Neural cell (in vitro differentiated cells): ENCODE results near the gene PRKCA. TPM values are rescaled to one million over a fixed set of nuclear protein-coding genes. Genes with fewer than 3 reads are reported as not detected.

Experiments
- H2AFZ ChIP-seq: fragments of 200-600, 300-800 bp; sonication (generic), shearing (Covaris generic); 2 replicates; pipeline ENCODE4 v1.6.0; 2014; ENCODE audit warnings: low read depth, mild to moderate bottlenecking, antibody characterized with exemption, low read length, moderate library complexity
- H3F3A ChIP-seq: fragments of 200-600 bp; shearing (Covaris generic); 2 replicates; pipeline ENCODE4 v1.6.1; 2016; ENCODE audit warnings: mild to moderate bottlenecking, moderate library complexity, mixed read lengths, antibody characterized with exemption, low read length; ENCODE audit not compliant: insufficient read depth, poor library complexity, severe bottlenecking
- H3K27ac ChIP-seq: fragments of 200-600, 300-800 bp; sonication (generic), shearing (Covaris generic); 2 replicates; pipeline ENCODE4 v1.5.1; 2014; ENCODE audit warnings: mild to moderate bottlenecking, low read length, moderate library complexity
- H3K27me3 ChIP-seq: fragments of 300-800, 200-600 bp; sonication (generic), shearing (Covaris generic); 2 replicates; pipeline ENCODE4 v1.6.0; 2014; ENCODE audit warnings: mild to moderate bottlenecking, low read depth, low read length, moderate library complexity; ENCODE audit not compliant: insufficient read depth
- H3K36me3 ChIP-seq: fragments of 300-800, 200-600 bp; sonication (generic), shearing (Covaris generic); 2 replicates; pipeline ENCODE4 v1.5.1; 2014; ENCODE audit warnings: mild to moderate bottlenecking, antibody characterized with exemption, low read length, moderate library complexity; ENCODE audit not compliant: insufficient read depth
- H3K4me2 ChIP-seq: fragments of 300-800, 200-600 bp; sonication (generic), shearing (Covaris generic); 2 replicates; pipeline ENCODE4 v1.6.0; 2014; ENCODE audit warnings: mild to moderate bottlenecking, low read length
- H3K4me3 ChIP-seq: fragments of 300-800, 200-600 bp; sonication (generic), shearing (Covaris generic); 2 replicates; pipeline ENCODE4 v1.5.1; 2014; ENCODE audit warnings: mild to moderate bottlenecking, low read length, moderate library complexity
- H3K79me2 ChIP-seq: fragments of 200-600 bp; shearing (Covaris generic); replicated peaks from 2 replicates; pipeline ENCODE4 v1.6.0; 2014; ENCODE audit warnings: mild to moderate bottlenecking, low read length, moderate library complexity; ENCODE audit not compliant: insufficient read depth
- H3K9ac ChIP-seq: fragments of 300-800, 200-600 bp; sonication (generic), shearing (Covaris generic); 2 replicates; pipeline ENCODE4 v1.6.1; 2016; ENCODE audit warnings: mild to moderate bottlenecking, low read length, mixed read lengths
- H3K9me2 ChIP-seq: fragments of 200-600 bp; shearing (Covaris generic); 2 replicates; pipeline ENCODE4 v1.6.1; 2016; ENCODE audit warnings: mild to moderate bottlenecking, low read length, mixed read lengths; ENCODE audit not compliant: insufficient read depth
- H3K9me3 ChIP-seq: fragments of 200-600, 300-800 bp; sonication (generic), shearing (Covaris generic); 2 replicates; pipeline ENCODE4 v1.6.1; 2016; ENCODE audit warnings: mild to moderate bottlenecking, mixed run types, low read length, moderate library complexity, mixed read lengths
- H4K20me1 ChIP-seq: fragments of 200-600 bp; shearing (Covaris generic); 2 replicates; pipeline ENCODE4 v1.6.1; 2016; ENCODE audit warnings: mild to moderate bottlenecking, mixed run types; ENCODE audit not compliant: insufficient read depth
- CTCF ChIP-seq: fragments of 450-650 bp; IDR thresholded peaks from 2 replicates; pipeline ENCODE4 v1.5.1; 2014; ENCODE audit warnings: antibody characterized with exemption, mild to moderate bottlenecking, moderate library complexity; ENCODE audit not compliant: poor library complexity, severe bottlenecking
- EP300 ChIP-seq: fragments of 450-650 bp; conservative IDR thresholded peaks from 2 replicates; pipeline ENCODE4 v1.6.1; 2014; ENCODE audit warnings: antibody characterized with exemption, mild to moderate bottlenecking, moderate library complexity; ENCODE audit not compliant: poor library complexity, severe bottlenecking
- EZH2 ChIP-seq: fragments of 200-600, 300-800 bp; shearing (Covaris generic), sonication (generic); IDR thresholded peaks from 2 replicates; pipeline ENCODE4 v1.6.1; 2014; ENCODE audit warnings: antibody characterized with exemption, low read length, borderline replicate concordance, mild to moderate bottlenecking; ENCODE audit not compliant: insufficient read depth, poor library complexity, severe bottlenecking
- MXI1 ChIP-seq: fragments of 450-650 bp; conservative IDR thresholded peaks from 2 replicates; pipeline ENCODE4 v1.6.1; 2014; ENCODE audit warnings: antibody characterized with exemption, mild to moderate bottlenecking; ENCODE audit not compliant: poor library complexity, severe bottlenecking
- POLR2AphosphoS5 ChIP-seq: IDR thresholded peaks from 2 replicates; pipeline ENCODE4 v1.6.1; 2012
- RAD21 ChIP-seq: fragments of 450-650 bp; conservative IDR thresholded peaks from 2 replicates; pipeline ENCODE4 v1.6.1; 2014; ENCODE audit warnings: antibody characterized with exemption, mild to moderate bottlenecking, moderate library complexity
- REST ChIP-seq: IDR thresholded peaks from 2 replicates; pipeline ENCODE4 v1.6.1; 2012; ENCODE audit warnings: borderline replicate concordance
- SMC3 ChIP-seq: fragments of 450-650 bp; conservative IDR thresholded peaks from 2 replicates; pipeline ENCODE4 v1.6.1; 2014; ENCODE audit warnings: antibody characterized with exemption, mild to moderate bottlenecking, moderate library complexity; ENCODE audit not compliant: poor library complexity
- TAF1 ChIP-seq: IDR thresholded peaks from 2 replicates; pipeline ENCODE4 v1.6.1; 2012; ENCODE audit warnings: low read depth
- polyA plus RNA-seq: library from polyadenylated mRNA; depleted of rRNA; stranded (reverse); fragments of >200 nt; gene quantifications from 2 replicates; pipeline ENCODE4 v1.2.3, GENCODE V29; 2014

The PRKCA gene
- polyA plus RNA-seq, 1 donor from 2014 or later = 5.9 TPM

- Histone ChIP-seq H4K20me1 (no peaks in the 10 kb centered on the region), H3K9me3 (peaks cover 4% of the 10 kb centered on the region), H3K79me2 (no peaks in the 10 kb centered on the region), H3K27ac (no peak overlapping the region), H3K4me2 (no peak overlapping the region), H3K9me2 (no peaks in the 10 kb centered on the region), H3K27me3 (no peaks in the 10 kb centered on the region), H3K36me3 (no peaks in the 10 kb centered on the region), H3K4me3 (no peak overlapping the region), H3K9ac (no peak overlapping the region), H3F3A (no peaks in the 10 kb centered on the region), H2AFZ (no peak overlapping the region)
- TF ChIP-seq EZH2 (no peak), SMC3 (no peak), MXI1 (no peak), EP300 (no peak), POLR2AphosphoS5 (no peak), RAD21 (no peak), CTCF (no peak), TAF1 (no peak), REST (no peak)
Observed at GRCh38 chr17:66678827-66679226, 376.4 kb downstream of the PRKCA start.

DNA sequence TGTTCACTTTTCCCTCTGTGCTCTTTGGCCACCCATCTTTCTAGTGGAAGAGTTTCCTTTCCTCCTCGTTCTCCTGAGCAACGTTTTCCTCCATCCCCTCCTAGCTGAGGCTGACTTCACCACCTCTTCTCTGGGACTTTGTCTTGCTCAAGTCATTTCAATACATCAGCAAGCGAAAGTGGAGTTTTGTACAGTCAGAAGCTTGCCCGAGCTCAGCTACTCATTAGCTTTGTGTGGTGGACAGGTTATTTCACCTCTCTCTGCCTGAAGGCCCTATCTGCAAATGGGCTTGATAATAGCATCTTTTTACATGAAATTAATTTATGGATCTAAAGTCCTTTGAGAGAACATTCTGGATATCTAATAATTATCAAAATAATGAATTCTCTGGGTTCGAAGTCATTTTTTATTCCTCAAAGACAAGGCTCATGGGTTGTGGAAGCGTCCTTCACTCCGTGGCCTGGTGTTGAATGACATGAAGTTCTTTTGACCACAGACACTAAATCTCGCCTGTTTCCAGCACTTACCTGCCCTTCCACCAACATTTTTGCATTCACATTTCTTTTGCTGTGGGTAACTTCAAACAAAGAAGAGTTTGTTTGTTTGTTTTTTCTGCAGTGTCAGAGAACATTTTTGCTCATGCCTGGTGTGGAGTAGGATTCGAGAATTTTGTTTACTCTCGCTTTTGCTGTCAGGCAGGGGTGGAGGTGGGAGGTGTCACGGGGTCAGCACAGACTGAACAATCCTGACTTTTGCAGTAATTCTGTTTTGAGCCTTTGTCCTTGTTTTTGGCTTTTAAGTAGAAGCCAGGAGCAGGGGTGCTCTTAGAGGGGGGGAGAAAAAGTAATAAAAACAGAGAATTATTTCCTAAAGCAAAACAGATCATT is 377.5 kb downstream of the PRKCA start:
- TF ChIP-seq EP300 = no peak
- no peak for TF ChIP-seq MXI1
- TF ChIP-seq POLR2AphosphoS5 = no peak
- TF ChIP-seq EZH2 = no peak
- no peak for TF ChIP-seq CTCF
- no peak for TF ChIP-seq RAD21
- TF ChIP-seq SMC3 = no peak
- TF ChIP-seq REST = no peak
- TF ChIP-seq TAF1 = no peak
- Histone ChIP-seq H3K79me2 (no peaks in the 10 kb centered on the region), H3K9ac (no peak overlapping the region), H4K20me1 (no peaks in the 10 kb centered on the region), H3K4me3 (no peak overlapping the region), H3K36me3 (no peaks in the 10 kb centered on the region), H3F3A (no peaks in the 10 kb centered on the region), H3K27me3 (no peaks in the 10 kb centered on the region), H2AFZ (no peak overlapping the region), H3K27ac (no peak overlapping the region), H3K9me2 (no peaks in the 10 kb centered on the region), H3K9me3 (peaks cover 4% of the 10 kb centered on the region), H3K4me2 (no peak overlapping the region)
